A549 (cell line): ENCODE results near the gene UVRAG.

Experiments
- EHMT2 ChIP-seq: fragments of 200-600 bp; sonication (generic); IDR thresholded peaks from 2 replicates; pipeline ENCODE4 v1.6.1; 2016; ENCODE audit warnings: antibody characterized with exemption, low read depth, mild to moderate bottlenecking, moderate library complexity
- JUNB ChIP-seq: fragments of >200 bp; sonication (Bioruptor Twin); formaldehyde crosslinking; IDR thresholded peaks from 2 replicates; pipeline ENCODE4 v1.6.1; 2016
- KDM5A ChIP-seq: fragments of 200-600 bp; sonication (generic); IDR thresholded peaks from 2 replicates; pipeline ENCODE4 v1.6.1; 2016; ENCODE audit warnings: antibody characterized with exemption, mild to moderate bottlenecking
- POLR2A ChIP-seq: IDR thresholded peaks from 2 replicates; pipeline ENCODE4 v1.6.1; 2012; ENCODE audit warnings: mild to moderate bottlenecking, low read length
- RCOR1 ChIP-seq: fragments of 150-350 bp; IDR thresholded peaks from 2 replicates; pipeline ENCODE4 v1.6.1; 2014; ENCODE audit warnings: antibody characterized with exemption, low read length, low read depth
- RFX5 ChIP-seq: fragments of 450-650 bp; IDR thresholded peaks from 2 replicates; pipeline ENCODE4 v1.7.1; 2014; ENCODE audit warnings: antibody characterized with exemption, mild to moderate bottlenecking, moderate library complexity
- SMC3 ChIP-seq: fragments of >200 bp; sonication (Bioruptor Twin); formaldehyde crosslinking; IDR thresholded peaks from 3 replicates; pipeline ENCODE4 v1.6.1; 2018; ENCODE audit warnings: inconsistent platforms
- SREBF2 ChIP-seq: fragments of 450-650 bp; IDR thresholded peaks from 2 replicates; pipeline ENCODE4 v1.6.1; 2014; ENCODE audit warnings: mild to moderate bottlenecking, moderate library complexity
- TF ChIP-seq, protein P1 (sequence below): fragments of >200 bp; sonication (Bioruptor Twin); formaldehyde crosslinking; IDR thresholded peaks from 3 replicates; pipeline ENCODE4 v1.6.1; 2016
- TF ChIP-seq, protein P2 (sequence below): fragments of >200 bp; sonication (Bioruptor Twin); formaldehyde crosslinking; IDR thresholded peaks from 3 replicates; pipeline ENCODE4 v1.5.1; 2016
- TF ChIP-seq, protein P3 (sequence below): fragments of 200-600 bp; sonication (generic); IDR thresholded peaks from 2 replicates; pipeline ENCODE4 v1.6.1; 2016; ENCODE audit warnings: antibody characterized with exemption, mild to moderate bottlenecking, moderate library complexity

DNA sequence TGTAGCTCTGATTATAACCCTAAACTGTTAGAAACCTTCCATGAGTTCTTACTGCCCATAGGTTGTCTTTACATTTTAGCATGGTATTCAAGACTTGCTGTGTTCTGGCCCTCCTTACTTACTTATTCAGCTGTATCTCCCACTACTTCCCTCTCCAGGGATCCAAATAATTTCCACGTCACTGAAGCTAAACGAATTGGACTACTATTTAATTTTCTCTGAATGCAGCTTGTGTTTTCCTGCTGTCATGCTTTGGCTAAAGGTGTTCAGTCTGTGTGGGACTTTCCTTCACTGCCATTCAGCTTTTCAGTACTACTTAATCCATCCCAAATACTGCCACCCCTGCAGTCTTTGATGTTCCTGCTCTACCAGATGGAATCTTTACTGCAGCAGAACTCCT lies 88.3 kb downstream of the UVRAG start:
- TF ChIP-seq, protein P1, sequence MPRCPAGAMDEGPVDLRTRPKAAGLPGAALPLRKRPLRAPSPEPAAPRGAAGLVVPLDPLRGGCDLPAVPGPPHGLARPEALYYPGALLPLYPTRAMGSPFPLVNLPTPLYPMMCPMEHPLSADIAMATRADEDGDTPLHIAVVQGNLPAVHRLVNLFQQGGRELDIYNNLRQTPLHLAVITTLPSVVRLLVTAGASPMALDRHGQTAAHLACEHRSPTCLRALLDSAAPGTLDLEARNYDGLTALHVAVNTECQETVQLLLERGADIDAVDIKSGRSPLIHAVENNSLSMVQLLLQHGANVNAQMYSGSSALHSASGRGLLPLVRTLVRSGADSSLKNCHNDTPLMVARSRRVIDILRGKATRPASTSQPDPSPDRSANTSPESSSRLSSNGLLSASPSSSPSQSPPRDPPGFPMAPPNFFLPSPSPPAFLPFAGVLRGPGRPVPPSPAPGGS = no peak
- TF ChIP-seq, protein P2, sequence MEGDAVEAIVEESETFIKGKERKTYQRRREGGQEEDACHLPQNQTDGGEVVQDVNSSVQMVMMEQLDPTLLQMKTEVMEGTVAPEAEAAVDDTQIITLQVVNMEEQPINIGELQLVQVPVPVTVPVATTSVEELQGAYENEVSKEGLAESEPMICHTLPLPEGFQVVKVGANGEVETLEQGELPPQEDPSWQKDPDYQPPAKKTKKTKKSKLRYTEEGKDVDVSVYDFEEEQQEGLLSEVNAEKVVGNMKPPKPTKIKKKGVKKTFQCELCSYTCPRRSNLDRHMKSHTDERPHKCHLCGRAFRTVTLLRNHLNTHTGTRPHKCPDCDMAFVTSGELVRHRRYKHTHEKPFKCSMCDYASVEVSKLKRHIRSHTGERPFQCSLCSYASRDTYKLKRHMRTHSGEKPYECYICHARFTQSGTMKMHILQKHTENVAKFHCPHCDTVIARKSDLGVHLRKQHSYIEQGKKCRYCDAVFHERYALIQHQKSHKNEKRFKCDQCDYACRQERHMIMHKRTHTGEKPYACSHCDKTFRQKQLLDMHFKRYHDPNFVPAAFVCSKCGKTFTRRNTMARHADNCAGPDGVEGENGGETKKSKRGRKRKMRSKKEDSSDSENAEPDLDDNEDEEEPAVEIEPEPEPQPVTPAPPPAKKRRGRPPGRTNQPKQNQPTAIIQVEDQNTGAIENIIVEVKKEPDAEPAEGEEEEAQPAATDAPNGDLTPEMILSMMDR = no peak
- TF ChIP-seq POLR2A (no peak), RFX5 (no peak), SMC3 (no peak), EHMT2 (no peak), KDM5A (no peak), SREBF2 (no peak), JUNB (no peak), RCOR1 (no peak)
- TF ChIP-seq, protein P3, sequence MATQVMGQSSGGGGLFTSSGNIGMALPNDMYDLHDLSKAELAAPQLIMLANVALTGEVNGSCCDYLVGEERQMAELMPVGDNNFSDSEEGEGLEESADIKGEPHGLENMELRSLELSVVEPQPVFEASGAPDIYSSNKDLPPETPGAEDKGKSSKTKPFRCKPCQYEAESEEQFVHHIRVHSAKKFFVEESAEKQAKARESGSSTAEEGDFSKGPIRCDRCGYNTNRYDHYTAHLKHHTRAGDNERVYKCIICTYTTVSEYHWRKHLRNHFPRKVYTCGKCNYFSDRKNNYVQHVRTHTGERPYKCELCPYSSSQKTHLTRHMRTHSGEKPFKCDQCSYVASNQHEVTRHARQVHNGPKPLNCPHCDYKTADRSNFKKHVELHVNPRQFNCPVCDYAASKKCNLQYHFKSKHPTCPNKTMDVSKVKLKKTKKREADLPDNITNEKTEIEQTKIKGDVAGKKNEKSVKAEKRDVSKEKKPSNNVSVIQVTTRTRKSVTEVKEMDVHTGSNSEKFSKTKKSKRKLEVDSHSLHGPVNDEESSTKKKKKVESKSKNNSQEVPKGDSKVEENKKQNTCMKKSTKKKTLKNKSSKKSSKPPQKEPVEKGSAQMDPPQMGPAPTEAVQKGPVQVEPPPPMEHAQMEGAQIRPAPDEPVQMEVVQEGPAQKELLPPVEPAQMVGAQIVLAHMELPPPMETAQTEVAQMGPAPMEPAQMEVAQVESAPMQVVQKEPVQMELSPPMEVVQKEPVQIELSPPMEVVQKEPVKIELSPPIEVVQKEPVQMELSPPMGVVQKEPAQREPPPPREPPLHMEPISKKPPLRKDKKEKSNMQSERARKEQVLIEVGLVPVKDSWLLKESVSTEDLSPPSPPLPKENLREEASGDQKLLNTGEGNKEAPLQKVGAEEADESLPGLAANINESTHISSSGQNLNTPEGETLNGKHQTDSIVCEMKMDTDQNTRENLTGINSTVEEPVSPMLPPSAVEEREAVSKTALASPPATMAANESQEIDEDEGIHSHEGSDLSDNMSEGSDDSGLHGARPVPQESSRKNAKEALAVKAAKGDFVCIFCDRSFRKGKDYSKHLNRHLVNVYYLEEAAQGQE = no peak
